Smooth muscle cell (in vitro differentiated cells): ENCODE data around the gene C2CD4D. TPM values are rescaled to one million over a fixed set of nuclear protein-coding genes. Genes with fewer than 3 reads are reported as not detected.

Experiments
- DNase-seq: peaks from one replicate; lab custom pipeline; 2025; ENCODE audit not compliant: unreplicated experiment; lab: John Stamatoyannopoulos, UW
- H2AFZ ChIP-seq: fragments of 200-600 bp; sonication (generic); 2 replicates; pipeline ENCODE4 v1.6.0; 2016; ENCODE audit warnings: antibody characterized with exemption, low read depth, mild to moderate bottlenecking
- H3F3A ChIP-seq: fragments of 200-600 bp; sonication (generic); 2 replicates; pipeline ENCODE4 v1.6.0; 2017; ENCODE audit warnings: antibody characterized with exemption, low read depth
- H3K27ac ChIP-seq: fragments of 200-600 bp; sonication (generic); 2 replicates; pipeline ENCODE4 v1.5.1; 2016; ENCODE audit warnings: low read depth, mild to moderate bottlenecking
- H3K27me3 ChIP-seq: fragments of 200-600 bp; sonication (generic); 2 replicates; pipeline ENCODE4 v1.6.1; 2016; ENCODE audit warnings: low read depth, mild to moderate bottlenecking
- H3K36me3 ChIP-seq: fragments of 200-600 bp; sonication (generic); 2 replicates; pipeline ENCODE4 v1.5.1; 2016; ENCODE audit warnings: low read depth
- H3K4me1 ChIP-seq: fragments of 200-600 bp; sonication (generic); 2 replicates; pipeline ENCODE4 v1.5.1; 2016; ENCODE audit warnings: low read depth
- H3K4me2 ChIP-seq: fragments of 200-600 bp; sonication (generic); 2 replicates; pipeline ENCODE4 v1.6.0; 2016; ENCODE audit warnings: mild to moderate bottlenecking
- H3K4me3 ChIP-seq: fragments of 200-600 bp; sonication (generic); 2 replicates; pipeline ENCODE4 v1.5.1; 2016; ENCODE audit warnings: mild to moderate bottlenecking
- H3K79me2 ChIP-seq: fragments of 200-600 bp; sonication (generic); 2 replicates; pipeline ENCODE4 v1.6.0; 2016; ENCODE audit warnings: low read depth, mild to moderate bottlenecking
- H3K9ac ChIP-seq: fragments of 200-600 bp; sonication (generic); 2 replicates; pipeline ENCODE4 v1.6.0; 2016; ENCODE audit warnings: low read depth
- H3K9me3 ChIP-seq: fragments of 200-600 bp; sonication (generic); replicated peaks from 2 replicates; pipeline ENCODE4 v1.5.1; 2016; ENCODE audit warnings: low read depth
- H4K20me1 ChIP-seq: fragments of 200-600 bp; sonication (generic); 2 replicates; pipeline ENCODE4 v1.6.0; 2016; ENCODE audit warnings: low read depth
- WGBS: methylation state at CpG from one replicate; pipeline ENCODE4 v1.1.7; 2016; ENCODE audit warnings: low lambda C conversion rate; 5-methylcytosine and 5-hydroxymethylcytosine counted together
- polyA plus RNA-seq: library from polyadenylated mRNA; unstranded; fragments of >200 nt; fragmentation: Nextera tagmentation; extraction: Ambion mirVana; gene quantifications from 2 replicates; pipeline ENCODE4 v1.2.1, GENCODE V29; 2016
- total RNA-seq: library from RNA; depleted of rRNA; stranded (reverse); fragments of >200 nt; gene quantifications from 2 replicates; pipeline ENCODE4 v1.2.3, GENCODE V29; 2014
- TF ChIP-seq, protein P1 (sequence below): fragments of 200-600 bp; sonication (generic); IDR thresholded peaks from 2 replicates; pipeline ENCODE4 v1.5.1; 2017; ENCODE audit warnings: borderline replicate concordance, mild to moderate bottlenecking, antibody characterized with exemption; ENCODE audit not compliant: insufficient read depth, poor library complexity, severe bottlenecking

C2CD4D gene
- total and polyA plus RNA-seq, 2 experiments from 2014 or later: not detected

DNA sequence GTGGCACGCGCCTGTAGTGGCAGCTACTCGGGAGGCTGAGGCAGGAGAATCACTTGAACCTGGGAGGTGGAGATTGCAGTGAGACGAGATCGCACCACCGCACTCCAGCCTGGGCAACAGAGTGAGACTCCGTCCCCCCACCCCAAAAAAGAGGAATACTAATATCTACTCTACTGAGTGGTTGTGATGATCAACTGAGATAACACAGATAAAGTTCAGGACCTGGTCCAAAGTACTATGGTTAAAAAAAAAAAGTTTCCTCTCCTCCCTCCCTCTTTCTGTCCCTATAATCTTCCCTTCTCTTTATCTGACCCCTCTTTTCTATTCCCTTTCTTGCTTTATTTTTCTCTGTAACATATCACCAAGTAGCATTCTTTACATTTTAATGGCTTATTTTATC lies 4.0 kb downstream of the C2CD4D start:
- WGBS: 93% methylated on average over 7 of the region's 7 CpGs
- Histone ChIP-seq H3K9me3 (no peaks in the 10 kb centered on the region), H3K4me3 (no peak overlapping the region), H3F3A (peaks cover 5% of the 10 kb centered on the region), H3K27me3 (peaks cover 29% of the 10 kb centered on the region), H3K4me2 (no peak overlapping the region), H2AFZ (no peak overlapping the region), H4K20me1 (no peaks in the 10 kb centered on the region), H3K79me2 (no peaks in the 10 kb centered on the region), H3K27ac (no peak overlapping the region), H3K4me1 (peaks cover 3% of the 10 kb centered on the region), H3K9ac (no peak overlapping the region), H3K36me3 (no peaks in the 10 kb centered on the region)
- DNase-seq: no peak
- TF ChIP-seq, protein P1, sequence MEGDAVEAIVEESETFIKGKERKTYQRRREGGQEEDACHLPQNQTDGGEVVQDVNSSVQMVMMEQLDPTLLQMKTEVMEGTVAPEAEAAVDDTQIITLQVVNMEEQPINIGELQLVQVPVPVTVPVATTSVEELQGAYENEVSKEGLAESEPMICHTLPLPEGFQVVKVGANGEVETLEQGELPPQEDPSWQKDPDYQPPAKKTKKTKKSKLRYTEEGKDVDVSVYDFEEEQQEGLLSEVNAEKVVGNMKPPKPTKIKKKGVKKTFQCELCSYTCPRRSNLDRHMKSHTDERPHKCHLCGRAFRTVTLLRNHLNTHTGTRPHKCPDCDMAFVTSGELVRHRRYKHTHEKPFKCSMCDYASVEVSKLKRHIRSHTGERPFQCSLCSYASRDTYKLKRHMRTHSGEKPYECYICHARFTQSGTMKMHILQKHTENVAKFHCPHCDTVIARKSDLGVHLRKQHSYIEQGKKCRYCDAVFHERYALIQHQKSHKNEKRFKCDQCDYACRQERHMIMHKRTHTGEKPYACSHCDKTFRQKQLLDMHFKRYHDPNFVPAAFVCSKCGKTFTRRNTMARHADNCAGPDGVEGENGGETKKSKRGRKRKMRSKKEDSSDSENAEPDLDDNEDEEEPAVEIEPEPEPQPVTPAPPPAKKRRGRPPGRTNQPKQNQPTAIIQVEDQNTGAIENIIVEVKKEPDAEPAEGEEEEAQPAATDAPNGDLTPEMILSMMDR: no peak

DNA sequence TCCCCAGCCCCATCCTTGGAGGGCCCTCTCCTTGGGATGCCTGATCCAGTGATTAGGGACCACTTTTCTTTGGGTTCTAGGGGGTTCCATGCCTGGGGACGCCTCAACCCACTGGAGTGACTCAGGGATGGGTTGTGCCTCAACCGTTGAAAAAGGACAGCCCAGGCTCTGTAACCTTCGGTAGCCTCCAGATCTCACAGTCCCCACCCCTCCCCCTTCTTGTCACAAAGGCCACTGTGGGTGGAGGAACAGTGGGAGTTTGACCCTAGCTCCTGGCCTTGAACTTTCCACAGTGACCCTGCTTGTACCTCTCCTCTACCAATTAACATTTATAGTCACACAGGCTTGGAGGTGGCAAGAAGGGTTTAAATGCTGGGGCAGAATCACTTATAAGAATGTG lies 5.4 kb downstream of the C2CD4D start:
- no peaks in the 10 kb centered on the region for H3K36me3 ChIP-seq
- H3K79me2 ChIP-seq: no peaks in the 10 kb centered on the region
- H2AFZ ChIP-seq: no peak overlapping the region
- no peak overlapping the region for H3K9ac ChIP-seq
- no peaks in the 10 kb centered on the region for H4K20me1 ChIP-seq
- no peak overlapping the region for H3K4me2 ChIP-seq
- DNase-seq: no peak
- no peaks in the 10 kb centered on the region for H3K9me3 ChIP-seq
- H3K27me3 ChIP-seq: peaks cover 25% of the 10 kb centered on the region
- H3K27ac ChIP-seq: no peak overlapping the region
- TF ChIP-seq, protein P1: no peak
- 73% methylated on average over 3 of the region's 3 CpGs for WGBS
- H3K4me1 ChIP-seq: peaks cover under 1% of the 10 kb centered on the region
- no peak overlapping the region for H3K4me3 ChIP-seq
- H3F3A ChIP-seq: peaks cover 5% of the 10 kb centered on the region

DNA sequence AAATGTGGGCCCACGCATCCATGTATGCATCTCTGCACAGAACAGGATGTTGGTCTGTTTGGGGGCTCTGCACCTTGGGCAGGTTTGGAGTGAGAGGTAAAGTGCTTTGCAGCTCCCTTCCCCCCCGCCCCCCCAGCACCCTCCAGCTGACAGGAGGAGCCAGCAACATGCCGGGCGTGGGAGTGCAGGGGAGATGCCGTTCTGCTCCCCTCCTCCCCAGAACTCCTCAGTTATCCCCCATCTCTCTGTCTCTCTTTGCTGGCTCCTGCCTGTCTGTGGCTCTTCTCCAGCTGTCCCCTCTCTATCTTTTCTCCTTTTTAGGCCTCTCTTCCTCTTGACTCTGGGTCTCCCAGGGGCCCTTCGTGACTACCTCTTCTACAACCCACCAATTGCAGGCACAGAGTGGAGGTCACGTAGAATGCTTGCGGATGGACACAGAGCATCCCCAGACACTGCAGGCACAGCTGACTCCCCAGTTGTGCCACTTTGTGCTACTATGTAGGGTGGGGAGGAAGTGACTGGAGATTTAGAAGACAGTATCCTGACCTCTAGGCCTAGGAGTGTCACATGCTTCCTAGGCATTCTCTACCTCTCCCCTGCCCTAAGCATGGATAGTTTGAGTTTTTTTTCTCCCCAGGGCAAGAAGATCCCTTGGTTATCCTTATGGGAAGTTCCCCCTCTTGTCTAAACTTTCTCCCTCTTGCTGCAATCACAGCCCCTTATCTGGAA lies 6.3 kb downstream of the C2CD4D start:
- H3K27ac ChIP-seq: no peak overlapping the region
- TF ChIP-seq, protein P1: no peak
- 96% methylated on average over 4 of the region's 8 CpGs for WGBS

More for the DNA sequence above, 6.3 kb downstream of the C2CD4D start:
- Histone ChIP-seq H3K79me2 (no peaks in the 10 kb centered on the region), H3K27me3 (peaks cover 16% of the 10 kb centered on the region), H3K4me3 (no peak overlapping the region), H3K4me1 (peaks cover 3% of the 10 kb centered on the region), H3F3A (peaks cover 5% of the 10 kb centered on the region), H3K4me2 (no peak overlapping the region), H3K36me3 (no peaks in the 10 kb centered on the region), H4K20me1 (no peaks in the 10 kb centered on the region), H3K9ac (no peak overlapping the region), H3K9me3 (no peaks in the 10 kb centered on the region), H2AFZ (no peak overlapping the region)
- DNase-seq: no peak
